Mammary epithelial cell (primary cell): ENCODE data around the gene PDCD7.
"Not testable (repeated sequence)": the region's sequence is repeated elsewhere in the genome, so short reads cannot be mapped to it uniquely, and the experiment has no call there.

Experiments
- EZH2 ChIP-seq: IDR thresholded peaks from 2 replicates; pipeline ENCODE4 v1.6.1; 2012; ENCODE audit warnings: low read length, inconsistent platforms, borderline replicate concordance
- TF ChIP-seq, protein P1 (sequence below), 2 donors: IDR thresholded peaks in 1 of 2; conservative IDR thresholded peaks in 1 of 2; 2 replicates each; pipeline ENCODE4 v1.5.1; 2011 to 2012; ENCODE audit warnings: inconsistent platforms in 2 of 2, low read length in 2 of 2, mild to moderate bottlenecking in 2 of 2, control low read depth in 1 of 2, low read depth in 1 of 2; ENCODE audit not compliant: insufficient read depth in 1 of 2; ENCODE audit errors: extremely low read depth in 1 of 2

DNA sequence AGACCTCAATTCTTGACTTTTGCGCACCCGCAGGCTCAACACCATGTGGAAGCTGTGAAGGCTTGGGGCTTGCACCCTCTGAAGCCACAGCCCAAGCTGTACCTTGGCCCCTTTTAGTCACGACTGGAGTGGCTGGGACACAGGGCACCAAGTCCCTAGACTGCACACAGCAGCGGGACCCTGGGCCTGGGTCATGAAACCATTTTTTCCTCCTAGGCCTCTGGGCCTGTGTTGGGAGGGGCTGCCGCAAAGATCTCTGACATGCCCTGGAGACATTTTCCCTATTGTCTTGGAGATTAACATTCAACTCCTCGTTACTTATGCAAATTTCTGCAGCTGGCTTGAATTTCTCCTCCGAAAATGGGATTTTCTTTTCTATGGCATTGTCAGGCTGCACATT is 3.5 kb upstream of the PDCD7 start:
- TF ChIP-seq, protein P1, sequence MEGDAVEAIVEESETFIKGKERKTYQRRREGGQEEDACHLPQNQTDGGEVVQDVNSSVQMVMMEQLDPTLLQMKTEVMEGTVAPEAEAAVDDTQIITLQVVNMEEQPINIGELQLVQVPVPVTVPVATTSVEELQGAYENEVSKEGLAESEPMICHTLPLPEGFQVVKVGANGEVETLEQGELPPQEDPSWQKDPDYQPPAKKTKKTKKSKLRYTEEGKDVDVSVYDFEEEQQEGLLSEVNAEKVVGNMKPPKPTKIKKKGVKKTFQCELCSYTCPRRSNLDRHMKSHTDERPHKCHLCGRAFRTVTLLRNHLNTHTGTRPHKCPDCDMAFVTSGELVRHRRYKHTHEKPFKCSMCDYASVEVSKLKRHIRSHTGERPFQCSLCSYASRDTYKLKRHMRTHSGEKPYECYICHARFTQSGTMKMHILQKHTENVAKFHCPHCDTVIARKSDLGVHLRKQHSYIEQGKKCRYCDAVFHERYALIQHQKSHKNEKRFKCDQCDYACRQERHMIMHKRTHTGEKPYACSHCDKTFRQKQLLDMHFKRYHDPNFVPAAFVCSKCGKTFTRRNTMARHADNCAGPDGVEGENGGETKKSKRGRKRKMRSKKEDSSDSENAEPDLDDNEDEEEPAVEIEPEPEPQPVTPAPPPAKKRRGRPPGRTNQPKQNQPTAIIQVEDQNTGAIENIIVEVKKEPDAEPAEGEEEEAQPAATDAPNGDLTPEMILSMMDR (conservative IDR thresholded peaks at IDR 0.05 in 1 of 2, IDR thresholded peaks at IDR 0.05 in 1 of 2; ENCODE audit: extremely low read depth in 1 of 2, insufficient read depth in 1 of 2, low read depth in 1 of 2, low read length in 2 of 2) = not testable (repeated sequence)
- not testable (repeated sequence) for TF ChIP-seq EZH2
